ENCODE measurements around the gene SPHK1. TPM values are rescaled to one million over a fixed set of nuclear protein-coding genes. Genes with fewer than 3 reads are reported as not detected.

The SPHK1 gene
- total RNA-seq, 1 experiment from 2014 or later = 18.2 TPM

DNA sequence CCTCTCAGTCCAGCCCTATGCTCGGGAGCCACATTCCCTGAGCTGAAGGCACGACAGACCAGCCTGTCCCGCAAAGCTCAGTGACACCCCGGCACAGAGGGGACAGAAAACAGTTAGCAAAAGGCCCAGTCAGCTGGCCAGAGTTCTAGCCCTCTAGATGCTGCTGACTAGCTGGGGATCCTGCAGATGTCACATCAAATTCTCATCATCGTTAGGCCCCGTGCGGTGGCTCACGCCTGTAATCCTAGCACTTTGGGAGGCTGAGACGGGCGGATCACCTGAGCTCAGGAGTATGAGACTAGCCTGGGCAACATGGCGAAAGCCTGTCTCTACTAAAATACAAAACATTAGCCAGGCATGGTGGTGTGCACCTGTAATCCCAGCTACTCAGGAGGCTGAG is 51.3 kb downstream of the SPHK1 start:
- Histone ChIP-seq H3K27me3 (ENCODE audit: control insufficient read depth, insufficient read depth, low read length) (no peaks in the 10 kb centered on the region), H3K36me3 (ENCODE audit: control insufficient read depth, insufficient read depth, low read length) (no peaks in the 10 kb centered on the region), H3K4me1 (ENCODE audit: control insufficient read depth, insufficient read depth, low read length) (peaks cover 22% of the 10 kb centered on the region), H3K27ac (ENCODE audit: low read length) (no peak overlapping the region), H3K4me3 (ENCODE audit: low read depth in 2 of 2, low read length in 2 of 2) (no peak overlapping the region), H3K9me3 (ENCODE audit: control insufficient read depth, insufficient read depth, low read depth, low read length) (no peaks in the 10 kb centered on the region)
- in situ Hi-C loops (cut with HindIII; ENCODE audit: low pct_unique_long_range_greater_than_20kb, low sequenced_read_pairs) = no loop called here
- intact Hi-C loops (cut with micrococcal nuclease; ENCODE audit: unreplicated experiment) = no loop called here
- TF ChIP-seq TCF7L2 (IDR thresholded peaks at IDR 0.05; ENCODE audit: low read depth, low read length) = no peak
- TF ChIP-seq, protein P1, sequence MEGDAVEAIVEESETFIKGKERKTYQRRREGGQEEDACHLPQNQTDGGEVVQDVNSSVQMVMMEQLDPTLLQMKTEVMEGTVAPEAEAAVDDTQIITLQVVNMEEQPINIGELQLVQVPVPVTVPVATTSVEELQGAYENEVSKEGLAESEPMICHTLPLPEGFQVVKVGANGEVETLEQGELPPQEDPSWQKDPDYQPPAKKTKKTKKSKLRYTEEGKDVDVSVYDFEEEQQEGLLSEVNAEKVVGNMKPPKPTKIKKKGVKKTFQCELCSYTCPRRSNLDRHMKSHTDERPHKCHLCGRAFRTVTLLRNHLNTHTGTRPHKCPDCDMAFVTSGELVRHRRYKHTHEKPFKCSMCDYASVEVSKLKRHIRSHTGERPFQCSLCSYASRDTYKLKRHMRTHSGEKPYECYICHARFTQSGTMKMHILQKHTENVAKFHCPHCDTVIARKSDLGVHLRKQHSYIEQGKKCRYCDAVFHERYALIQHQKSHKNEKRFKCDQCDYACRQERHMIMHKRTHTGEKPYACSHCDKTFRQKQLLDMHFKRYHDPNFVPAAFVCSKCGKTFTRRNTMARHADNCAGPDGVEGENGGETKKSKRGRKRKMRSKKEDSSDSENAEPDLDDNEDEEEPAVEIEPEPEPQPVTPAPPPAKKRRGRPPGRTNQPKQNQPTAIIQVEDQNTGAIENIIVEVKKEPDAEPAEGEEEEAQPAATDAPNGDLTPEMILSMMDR (IDR thresholded peaks at IDR 0.05) = no peak
- TF ChIP-seq, protein P2, sequence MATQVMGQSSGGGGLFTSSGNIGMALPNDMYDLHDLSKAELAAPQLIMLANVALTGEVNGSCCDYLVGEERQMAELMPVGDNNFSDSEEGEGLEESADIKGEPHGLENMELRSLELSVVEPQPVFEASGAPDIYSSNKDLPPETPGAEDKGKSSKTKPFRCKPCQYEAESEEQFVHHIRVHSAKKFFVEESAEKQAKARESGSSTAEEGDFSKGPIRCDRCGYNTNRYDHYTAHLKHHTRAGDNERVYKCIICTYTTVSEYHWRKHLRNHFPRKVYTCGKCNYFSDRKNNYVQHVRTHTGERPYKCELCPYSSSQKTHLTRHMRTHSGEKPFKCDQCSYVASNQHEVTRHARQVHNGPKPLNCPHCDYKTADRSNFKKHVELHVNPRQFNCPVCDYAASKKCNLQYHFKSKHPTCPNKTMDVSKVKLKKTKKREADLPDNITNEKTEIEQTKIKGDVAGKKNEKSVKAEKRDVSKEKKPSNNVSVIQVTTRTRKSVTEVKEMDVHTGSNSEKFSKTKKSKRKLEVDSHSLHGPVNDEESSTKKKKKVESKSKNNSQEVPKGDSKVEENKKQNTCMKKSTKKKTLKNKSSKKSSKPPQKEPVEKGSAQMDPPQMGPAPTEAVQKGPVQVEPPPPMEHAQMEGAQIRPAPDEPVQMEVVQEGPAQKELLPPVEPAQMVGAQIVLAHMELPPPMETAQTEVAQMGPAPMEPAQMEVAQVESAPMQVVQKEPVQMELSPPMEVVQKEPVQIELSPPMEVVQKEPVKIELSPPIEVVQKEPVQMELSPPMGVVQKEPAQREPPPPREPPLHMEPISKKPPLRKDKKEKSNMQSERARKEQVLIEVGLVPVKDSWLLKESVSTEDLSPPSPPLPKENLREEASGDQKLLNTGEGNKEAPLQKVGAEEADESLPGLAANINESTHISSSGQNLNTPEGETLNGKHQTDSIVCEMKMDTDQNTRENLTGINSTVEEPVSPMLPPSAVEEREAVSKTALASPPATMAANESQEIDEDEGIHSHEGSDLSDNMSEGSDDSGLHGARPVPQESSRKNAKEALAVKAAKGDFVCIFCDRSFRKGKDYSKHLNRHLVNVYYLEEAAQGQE (IDR thresholded peaks at IDR 0.05; ENCODE audit: insufficient read depth in 1 of 2, low read depth in 2 of 2, low read length in 1 of 2) = no peak
- no peak for TF ChIP-seq SIN3A (IDR thresholded peaks at IDR 0.05; ENCODE audit: borderline replicate concordance, insufficient read depth, low read depth, low read length)
- no peak for TF ChIP-seq POLR2AphosphoS5 (IDR thresholded peaks at IDR 0.05; ENCODE audit: low read depth, low read length)
- POLR2A ChIA-PET = interaction anchor here (0.5 to 0.7 kb wide), 2 partner anchors 50 to 984 kb away, joined by 3 to 5 read pairs; no protein-coding TSS in a partner anchor
- ATAC-seq = no peak
- DNase-seq (ENCODE audit: low read depth, low spot score) = no peak
- BruUV-seq (replicated peaks) = no TSS peak
- CTCF ChIA-PET = no interaction called here

Other genes starting within 250 kb of the SPHK1 start
- gene FOXJ1, start 243.4 kb upstream of the SPHK1 start, total RNA-seq (2021; ENCODE audit: unreplicated experiment) = 0.28 TPM
- 4.0 TPM for gene RNF157, start 144.1 kb upstream of the SPHK1 start, total RNA-seq (2021; ENCODE audit: unreplicated experiment)
- 30.0 TPM for gene UBALD2, start 119.3 kb upstream of the SPHK1 start, total RNA-seq (2021; ENCODE audit: unreplicated experiment)
- gene QRICH2, start 76.3 kb upstream of the SPHK1 start, total RNA-seq (2021; ENCODE audit: unreplicated experiment) = 0.92 TPM
- gene PRPSAP1, start 30.7 kb upstream of the SPHK1 start, total RNA-seq (2021; ENCODE audit: unreplicated experiment) = 99.6 TPM
- gene UBE2O, start 68.5 kb downstream of the SPHK1 start, total RNA-seq (2021; ENCODE audit: unreplicated experiment) = 47.5 TPM
- not detected for gene AANAT, start 83.0 kb downstream of the SPHK1 start, total RNA-seq (2021; ENCODE audit: unreplicated experiment)
- gene RHBDF2, start 116.8 kb downstream of the SPHK1 start, total RNA-seq (2021; ENCODE audit: unreplicated experiment) = 67.8 TPM
- 6.0 TPM for gene CYGB, start 153.1 kb downstream of the SPHK1 start, total RNA-seq (2021; ENCODE audit: unreplicated experiment)
- gene PRCD, start 155.4 kb downstream of the SPHK1 start, total RNA-seq (2021; ENCODE audit: unreplicated experiment) = 0.54 TPM
- 23.0 TPM for gene ST6GALNAC2, start 201.3 kb downstream of the SPHK1 start, total RNA-seq (2021; ENCODE audit: unreplicated experiment)

Data from Panc1 (cell line).